Fibroblast of lung (primary cell): ENCODE results near the gene ATP5MC2. TPM values are rescaled to one million over a fixed set of nuclear protein-coding genes. Genes with fewer than 3 reads are reported as not detected.

Experiments
- DNase-seq, 2 donors: peaks; one replicate each; pipeline versions ENCODE4 v3.0.0 to v3.0.0-alpha.2; 2010; ENCODE audit warnings: low read depth in 2 of 2
- H2AFZ ChIP-seq: 2 replicates; pipeline ENCODE4 v1.5.1; 2012; ENCODE audit warnings: low read length, control low read depth, inconsistent platforms
- H3K27ac ChIP-seq: 2 replicates; pipeline ENCODE4 v1.5.1; 2011; ENCODE audit warnings: low read length, control low read depth; ENCODE audit not compliant: insufficient read depth
- H3K27me3 ChIP-seq: 2 replicates; pipeline ENCODE4 v1.5.1; 2011; ENCODE audit warnings: mild to moderate bottlenecking, low read length; ENCODE audit not compliant: control insufficient read depth, insufficient read depth
- H3K36me3 ChIP-seq: 2 replicates; pipeline ENCODE4 v1.5.1; 2011; ENCODE audit warnings: low read length; ENCODE audit not compliant: control insufficient read depth, insufficient read depth
- H3K4me1 ChIP-seq: 2 replicates; pipeline ENCODE4 v1.5.1; 2011; ENCODE audit warnings: low read length; ENCODE audit not compliant: control insufficient read depth, insufficient read depth; ENCODE audit errors: extremely low read depth
- H3K4me2 ChIP-seq: 2 replicates; pipeline ENCODE4 v1.5.1; 2011; ENCODE audit warnings: low read length, control low read depth; ENCODE audit not compliant: insufficient read depth; ENCODE audit errors: extremely low read depth
- H3K4me3 ChIP-seq, 4 experiments: fragments of 200-600 bp in 1 of 4; sonication (generic) in 1 of 4; replicated peaks in 1 of 4; 2 replicates each; pipeline ENCODE4 v1.5.1; 2011 to 2016; ENCODE audit warnings: low read length in 4 of 4, low read depth in 3 of 4, mild to moderate bottlenecking in 3 of 4, control low read depth in 2 of 4, inconsistent platforms in 1 of 4, mixed read lengths in 1 of 4; ENCODE audit not compliant: insufficient read depth in 1 of 4; ENCODE audit errors: control extremely low read depth in 1 of 4
- H3K79me2 ChIP-seq: 2 replicates; pipeline ENCODE4 v1.5.1; 2012; ENCODE audit warnings: mild to moderate bottlenecking, low read length, inconsistent platforms; ENCODE audit not compliant: control insufficient read depth, insufficient read depth
- H3K9ac ChIP-seq: 2 replicates; pipeline ENCODE4 v1.5.1; 2011; ENCODE audit warnings: mild to moderate bottlenecking, low read length, control low read depth; ENCODE audit not compliant: insufficient read depth
- H3K9me3 ChIP-seq: 2 replicates; pipeline ENCODE4 v1.5.1; 2012; ENCODE audit warnings: low read depth, low read length; ENCODE audit not compliant: control insufficient read depth, insufficient read depth
- H4K20me1 ChIP-seq: 2 replicates; pipeline ENCODE4 v1.5.1; 2011; ENCODE audit warnings: low read length; ENCODE audit not compliant: control insufficient read depth, insufficient read depth; ENCODE audit errors: extremely low read depth
- EZH2 ChIP-seq: IDR thresholded peaks from 2 replicates; pipeline ENCODE4 v1.5.1; 2012; ENCODE audit warnings: low read length, control low read depth, mild to moderate bottlenecking; ENCODE audit errors: missing control alignments
- polyA plus RNA-seq, 2 donors: library from polyadenylated mRNA; depleted of rRNA in 1 of 2; stranded (reverse) in 1 of 2; unstranded in 1 of 2; fragments of >200 nt; gene quantifications; 2 replicates each; pipeline ENCODE4 v1.2.1, GENCODE V29; 2011 to 2012; ENCODE audit warnings: missing spikeins in 1 of 2
- total RNA-seq: library from RNA; depleted of rRNA; stranded (reverse); fragments of >200 nt; gene quantifications from 2 replicates; pipeline ENCODE4 v1.2.1, GENCODE V29; 2014
- TF ChIP-seq, protein P1 (sequence below), 2 donors: IDR thresholded peaks in 1 of 2; conservative IDR thresholded peaks in 1 of 2; 1 replicate in 1 of 2; 2 replicates in 1 of 2; pipeline ENCODE4 v1.5.1; 2011 to 2012; ENCODE audit warnings: low read length in 2 of 2, control low read depth in 1 of 2, inconsistent platforms in 1 of 2, low read depth in 1 of 2, mild to moderate bottlenecking in 1 of 2

The ATP5MC2 gene
- total and polyA plus RNA-seq, 2 donors (not counting 1 experiment from before 2014, with no cell fraction given): 148 to 232 TPM

DNA sequence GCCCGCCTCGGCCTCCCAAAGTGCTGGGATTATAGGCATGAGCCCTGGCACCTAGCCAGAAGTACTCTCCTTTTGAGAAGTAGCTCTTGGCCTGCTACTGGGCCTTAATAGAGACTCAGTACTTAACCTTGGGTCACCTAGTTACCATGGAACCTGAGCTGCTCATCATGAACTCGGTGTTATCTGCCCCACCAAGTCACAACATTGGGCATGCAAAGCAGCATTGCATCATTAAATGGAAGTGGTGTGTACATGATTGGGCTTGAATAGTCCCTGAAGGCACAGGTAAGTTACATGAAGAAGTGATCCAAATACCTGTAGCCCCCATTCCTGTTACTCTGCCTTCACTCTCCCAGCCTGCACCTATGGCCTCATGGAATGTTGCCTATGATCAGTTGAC, 31.8 kb downstream of the ATP5MC2 start:
- TF ChIP-seq, protein P1, sequence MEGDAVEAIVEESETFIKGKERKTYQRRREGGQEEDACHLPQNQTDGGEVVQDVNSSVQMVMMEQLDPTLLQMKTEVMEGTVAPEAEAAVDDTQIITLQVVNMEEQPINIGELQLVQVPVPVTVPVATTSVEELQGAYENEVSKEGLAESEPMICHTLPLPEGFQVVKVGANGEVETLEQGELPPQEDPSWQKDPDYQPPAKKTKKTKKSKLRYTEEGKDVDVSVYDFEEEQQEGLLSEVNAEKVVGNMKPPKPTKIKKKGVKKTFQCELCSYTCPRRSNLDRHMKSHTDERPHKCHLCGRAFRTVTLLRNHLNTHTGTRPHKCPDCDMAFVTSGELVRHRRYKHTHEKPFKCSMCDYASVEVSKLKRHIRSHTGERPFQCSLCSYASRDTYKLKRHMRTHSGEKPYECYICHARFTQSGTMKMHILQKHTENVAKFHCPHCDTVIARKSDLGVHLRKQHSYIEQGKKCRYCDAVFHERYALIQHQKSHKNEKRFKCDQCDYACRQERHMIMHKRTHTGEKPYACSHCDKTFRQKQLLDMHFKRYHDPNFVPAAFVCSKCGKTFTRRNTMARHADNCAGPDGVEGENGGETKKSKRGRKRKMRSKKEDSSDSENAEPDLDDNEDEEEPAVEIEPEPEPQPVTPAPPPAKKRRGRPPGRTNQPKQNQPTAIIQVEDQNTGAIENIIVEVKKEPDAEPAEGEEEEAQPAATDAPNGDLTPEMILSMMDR (conservative IDR thresholded peaks at IDR 0.05 in 1 of 2, IDR thresholded peaks at IDR 0.05 in 1 of 2; ENCODE audit: low read depth in 1 of 2, low read length in 2 of 2): no peak
- no peak for TF ChIP-seq EZH2
- no peaks in the 10 kb centered on the region for H3K27me3 ChIP-seq
- H3K4me2 ChIP-seq: no peak overlapping the region
- H3K9me3 ChIP-seq: no peaks in the 10 kb centered on the region
- no peak overlapping the region for H3K9ac ChIP-seq
- no peaks in the 10 kb centered on the region for H4K20me1 ChIP-seq
- H3K36me3 ChIP-seq: no peaks in the 10 kb centered on the region
- H3K4me1 ChIP-seq: no peaks in the 10 kb centered on the region
- no peaks in the 10 kb centered on the region for H3K79me2 ChIP-seq
- H3K4me3 ChIP-seq: no peak overlapping the region
- H2AFZ ChIP-seq: no peak overlapping the region
- H3K27ac ChIP-seq: no peak overlapping the region
- no peak for DNase-seq

DNA sequence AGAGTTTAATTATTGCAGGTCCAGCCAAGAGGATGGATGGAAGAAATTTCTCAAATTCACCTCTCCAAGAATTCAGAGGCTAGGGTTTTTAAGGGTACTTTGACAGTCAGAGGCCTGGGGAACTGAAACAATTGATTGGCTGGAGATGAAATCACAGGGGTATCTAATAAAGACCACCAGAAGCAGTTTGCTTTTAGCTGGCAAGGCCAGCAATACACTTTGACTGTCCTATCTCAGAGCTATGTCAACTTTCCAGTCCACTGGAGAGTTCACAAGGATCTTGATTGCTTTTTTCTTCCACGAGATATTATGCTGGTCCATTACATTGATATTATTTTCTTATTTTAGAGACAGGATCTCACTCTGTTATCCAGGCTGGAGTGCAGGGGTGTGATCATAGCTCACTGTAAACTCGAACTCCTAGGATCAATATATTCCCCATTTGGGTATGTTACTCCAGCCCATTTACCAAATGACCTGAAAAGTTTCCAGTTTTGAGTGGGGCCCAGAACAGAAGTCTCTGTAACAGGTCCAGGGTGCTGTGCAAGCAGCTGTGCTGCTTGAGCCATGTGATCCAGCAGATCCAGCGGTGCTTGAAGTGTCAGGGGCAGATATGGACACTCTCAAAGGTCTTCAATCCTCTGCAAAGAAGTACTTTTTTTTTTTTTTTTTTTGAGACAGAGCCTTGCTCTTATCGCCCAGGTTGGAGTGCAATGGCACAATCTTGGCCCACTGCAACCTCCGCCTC, 32.5 kb downstream of the ATP5MC2 start:
- Histone ChIP-seq H3K27ac (no peak overlapping the region), H3K36me3 (no peaks in the 10 kb centered on the region), H3K9ac (no peak overlapping the region), H3K4me1 (no peaks in the 10 kb centered on the region), H2AFZ (no peak overlapping the region), H3K4me3 (no peak overlapping the region), H3K4me2 (no peak overlapping the region), H3K27me3 (no peaks in the 10 kb centered on the region), H4K20me1 (no peaks in the 10 kb centered on the region), H3K79me2 (no peaks in the 10 kb centered on the region), H3K9me3 (no peaks in the 10 kb centered on the region)
- DNase-seq: no peak
- TF ChIP-seq, protein P1 (conservative IDR thresholded peaks at IDR 0.05 in 1 of 2, IDR thresholded peaks at IDR 0.05 in 1 of 2; ENCODE audit: low read depth in 1 of 2, low read length in 2 of 2): no peak
- no peak for TF ChIP-seq EZH2

DNA sequence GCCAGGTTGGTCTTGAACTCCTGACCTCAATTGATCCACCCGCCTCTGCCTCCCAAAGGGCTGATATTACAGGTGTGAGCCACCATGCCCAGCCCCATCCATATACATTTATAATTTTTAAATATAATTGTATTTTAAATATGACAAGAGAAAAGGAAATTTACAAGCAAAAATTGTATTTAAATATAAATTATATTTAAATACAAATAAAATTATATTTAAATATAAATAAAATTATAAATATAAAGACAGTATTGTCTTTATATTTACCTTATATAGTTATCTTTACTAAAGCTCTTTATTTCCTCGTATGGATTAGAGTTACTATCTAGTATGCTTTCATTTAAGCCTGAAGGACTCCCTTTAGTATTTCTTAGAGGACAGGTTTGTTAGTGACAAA, 37.8 kb downstream of the ATP5MC2 start:
- H3K4me1 ChIP-seq: no peaks in the 10 kb centered on the region
- H2AFZ ChIP-seq: no peak overlapping the region
- no peak overlapping the region for H3K9ac ChIP-seq
- H3K9me3 ChIP-seq: no peaks in the 10 kb centered on the region
- no peaks in the 10 kb centered on the region for H4K20me1 ChIP-seq
- no peak overlapping the region for H3K27ac ChIP-seq
- H3K4me2 ChIP-seq: no peak overlapping the region
- no peaks in the 10 kb centered on the region for H3K36me3 ChIP-seq
- TF ChIP-seq, protein P1 (conservative IDR thresholded peaks at IDR 0.05 in 1 of 2, IDR thresholded peaks at IDR 0.05 in 1 of 2; ENCODE audit: low read depth in 1 of 2, low read length in 2 of 2): no peak
- no peak for TF ChIP-seq EZH2
- H3K4me3 ChIP-seq: no peak overlapping the region
- H3K79me2 ChIP-seq: no peaks in the 10 kb centered on the region
- no peak for DNase-seq
- no peaks in the 10 kb centered on the region for H3K27me3 ChIP-seq
